ENCODE results near the gene AFF4.
"Not testable (repeated sequence)": the region's sequence is repeated elsewhere in the genome, so short reads cannot be mapped to it uniquely, and the experiment has no call there.

AFF4 gene

GRCh38 chr5:132963171-132964104, at the start of gene AFF4:
Gene AFF4, minus strand, starts transcription at chr5:132963634. Its CDS starts 26,445 bp downstream, at chr5:132937189.
- peak; percentile 95 for DNase-seq (ENCODE audit: low read depth)
- TF ChIP-seq POLR2A (IDR thresholded peaks at IDR 0.05; ENCODE audit: extremely low read depth, insufficient read length) (peak; percentile 47), MYC (IDR thresholded peaks at IDR 0.05; ENCODE audit: low read depth, low read length) (peak; percentile 74), CTCF (IDR thresholded peaks at IDR 0.05; ENCODE audit: low read depth, low read length) (no peak), MAX (IDR thresholded peaks at IDR 0.05; ENCODE audit: low read depth, low read length) (peak; percentile 96)
- peak within 1 kb of the TSS; percentile 80 for H3K4me3 ChIP-seq (ENCODE audit: low read depth, low read length)

GRCh38 chr5:133008455-133008854, 45.0 kb upstream of the AFF4 start:
- not testable (repeated sequence) for H3K4me3 ChIP-seq (ENCODE audit: low read depth, low read length); DNase-seq (ENCODE audit: low read depth)

- TF ChIP-seq CTCF (IDR thresholded peaks at IDR 0.05; ENCODE audit: low read depth, low read length), result no peak
- no peak for TF ChIP-seq MAX (IDR thresholded peaks at IDR 0.05; ENCODE audit: low read depth, low read length)
- no peak for TF ChIP-seq POLR2A (IDR thresholded peaks at IDR 0.05; ENCODE audit: extremely low read depth, insufficient read length)
- TF ChIP-seq MYC (IDR thresholded peaks at IDR 0.05; ENCODE audit: low read depth, low read length), result no peak
- no peak overlapping the region for H3K4me3 ChIP-seq (ENCODE audit: low read depth, low read length)
- DNase-seq (ENCODE audit: low read depth), result no peak
Measured at GRCh38 chr5:133006653-133007052, 43.2 kb upstream of the AFF4 start.

GRCh38 chr5:132999246-132999645, 35.8 kb upstream of the AFF4 start:
- TF ChIP-seq CTCF (IDR thresholded peaks at IDR 0.05; ENCODE audit: low read depth, low read length) (no peak), MYC (IDR thresholded peaks at IDR 0.05; ENCODE audit: low read depth, low read length) (no peak), MAX (IDR thresholded peaks at IDR 0.05; ENCODE audit: low read depth, low read length) (no peak), POLR2A (IDR thresholded peaks at IDR 0.05; ENCODE audit: extremely low read depth, insufficient read length) (no peak)
- H3K4me3 ChIP-seq (ENCODE audit: low read depth, low read length), result no peak overlapping the region
- no peak for DNase-seq (ENCODE audit: low read depth)

GRCh38 chr5:132998556-132998955, 35.1 kb upstream of the AFF4 start:
- TF ChIP-seq MAX (IDR thresholded peaks at IDR 0.05; ENCODE audit: low read depth, low read length), result no peak
- no peak for DNase-seq (ENCODE audit: low read depth)
- no peak overlapping the region for H3K4me3 ChIP-seq (ENCODE audit: low read depth, low read length)

GRCh38 chr5:132996307-132996706, 32.9 kb upstream of the AFF4 start:
- H3K4me3 ChIP-seq (ENCODE audit: low read depth, low read length), result no peak overlapping the region
- no peak for TF ChIP-seq MYC (IDR thresholded peaks at IDR 0.05; ENCODE audit: low read depth, low read length)
- TF ChIP-seq CTCF (IDR thresholded peaks at IDR 0.05; ENCODE audit: low read depth, low read length), result no peak
- no peak for TF ChIP-seq POLR2A (IDR thresholded peaks at IDR 0.05; ENCODE audit: extremely low read depth, insufficient read length)
- no peak for TF ChIP-seq MAX (IDR thresholded peaks at IDR 0.05; ENCODE audit: low read depth, low read length)

More at GRCh38 chr5:132996307-132996706, 32.9 kb upstream of the AFF4 start:
- no peak for DNase-seq (ENCODE audit: low read depth)
